C4-2B (cell line): Measurements from ENCODE around the gene UNC13B.

ENCODE experiments used
- CTCF ChIP-seq: fragments of 450-650 bp; conservative IDR thresholded peaks from 2 replicates; pipeline ENCODE4 v1.5.1; 2017; ENCODE audit warnings: mild to moderate bottlenecking
- ZFX ChIP-seq: fragments of 450-650 bp; IDR thresholded peaks from 2 replicates; pipeline ENCODE4 v1.6.1; 2017

GRCh38 chr9:35380619-35381018, 218.8 kb downstream of the UNC13B start:
- TF ChIP-seq CTCF (no peak), ZFX (no peak)
